Panc1 (cell line): ENCODE measurements around the gene SLC52A1. TPM values are rescaled to one million over a fixed set of nuclear protein-coding genes. Genes with fewer than 3 reads are reported as not detected.

Source experiments
- ATAC-seq: fragments of 200-7000 bp; cut with Tn5 transposase; 2 replicates; pipeline ENCODE4 v1.9.1; 2020; ENCODE audit warnings: mild to moderate bottlenecking, moderate library complexity
- BruUV-seq: library from RNA; stranded (reverse); fragments of 400-500 nt; replicated peaks from 2 replicates; lab custom pipeline; 2021; lab: Mats Ljungman, UMichigan
- CTCF ChIA-PET: fragments of 300-600 bp; sonication (Branson Sonifier 250); formaldehyde crosslinking; loops from one replicate; lab custom pipeline; 2022; ENCODE audit warnings: antibody characterized with exemption; lab: Charles Lee
- POLR2A ChIA-PET: fragments of 300-600 bp; sonication (Branson Sonifier 250); formaldehyde crosslinking; loops from one replicate; lab custom pipeline; 2022; ENCODE audit warnings: antibody characterized with exemption; lab: Charles Lee
- DNase-seq: peaks from one replicate; pipeline ENCODE4 v3.0.0-alpha.2; 2010; ENCODE audit warnings: low read depth, low spot score
- H3K27ac ChIP-seq: 2 replicates; pipeline ENCODE4 v1.5.1; 2011; ENCODE audit warnings: mild to moderate bottlenecking, low read length, inconsistent platforms
- H3K27me3 ChIP-seq: fragments of 200-500 bp; sonication (Bioruptor generic); 2 replicates; pipeline ENCODE4 v1.6.0; 2014; ENCODE audit warnings: low read length, inconsistent platforms; ENCODE audit not compliant: control insufficient read depth, insufficient read depth
- H3K36me3 ChIP-seq: fragments of 200-500 bp; sonication (Bioruptor generic); 2 replicates; pipeline ENCODE4 v1.5.1; 2014; ENCODE audit warnings: inconsistent platforms, mild to moderate bottlenecking, low read length, moderate library complexity; ENCODE audit not compliant: control insufficient read depth, insufficient read depth
- H3K4me1 ChIP-seq: 2 replicates; pipeline ENCODE4 v1.5.1; 2011; ENCODE audit warnings: inconsistent platforms, mild to moderate bottlenecking, low read length, moderate library complexity; ENCODE audit not compliant: control insufficient read depth, insufficient read depth
- H3K4me3 ChIP-seq, 2 experiments: 2 replicates each; pipeline ENCODE4 v1.5.1; 2011 to 2012; ENCODE audit warnings: low read depth in 2 of 2, low read length in 2 of 2, mild to moderate bottlenecking in 2 of 2, inconsistent platforms in 1 of 2, moderate library complexity in 1 of 2
- H3K9me3 ChIP-seq: fragments of 200-500 bp; sonication (Bioruptor generic); 2 replicates; pipeline ENCODE4 v1.5.1; 2014; ENCODE audit warnings: low read depth, mild to moderate bottlenecking, inconsistent platforms, low read length, moderate library complexity; ENCODE audit not compliant: control insufficient read depth, insufficient read depth
- POLR2AphosphoS5 ChIP-seq: IDR thresholded peaks from 2 replicates; pipeline ENCODE4 v1.6.1; 2012; ENCODE audit warnings: mild to moderate bottlenecking, low read depth, low read length, moderate library complexity
- SIN3A ChIP-seq: IDR thresholded peaks from 2 replicates; pipeline ENCODE4 v1.6.1; 2012; ENCODE audit warnings: low read depth, mild to moderate bottlenecking, low read length, moderate library complexity, borderline replicate concordance; ENCODE audit not compliant: insufficient read depth
- TCF7L2 ChIP-seq: IDR thresholded peaks from 2 replicates; pipeline ENCODE4 v1.6.1; 2011; ENCODE audit warnings: mild to moderate bottlenecking, low read depth, low read length, inconsistent platforms
- in situ Hi-C: cut with HindIII; loops from 2 replicates; pipeline ENCODE4 v1.10.0; 2016; ENCODE audit warnings: low sequenced_read_pairs, low pct_unique_long_range_greater_than_20kb
- intact Hi-C: fragments of 100-400 bp; cut with micrococcal nuclease; formaldehyde crosslinking; loops from one replicate; pipeline ENCODE4 v1.10.0; 2022; ENCODE audit not compliant: unreplicated experiment
- total RNA-seq: library from RNA; stranded (reverse); gene quantifications from one replicate; pipeline ENCODE4 v1.2.1, GENCODE V29; 2021; ENCODE audit not compliant: unreplicated experiment
- TF ChIP-seq, protein P1 (sequence below): fragments of 450-650 bp; IDR thresholded peaks from 2 replicates; pipeline ENCODE4 v1.5.1; 2017; ENCODE audit warnings: mild to moderate bottlenecking
- TF ChIP-seq, protein P2 (sequence below), 2 experiments: IDR thresholded peaks; 2 replicates each; pipeline ENCODE4 v1.6.1; 2011 to 2012; ENCODE audit warnings: low read depth in 2 of 2, control low read depth in 1 of 2, low read length in 1 of 2, mild to moderate bottlenecking in 1 of 2, moderate library complexity in 1 of 2; ENCODE audit not compliant: insufficient read depth in 1 of 2

The SLC52A1 gene
- total RNA-seq, 1 experiment from 2014 or later: 0.54 TPM

DNA sequence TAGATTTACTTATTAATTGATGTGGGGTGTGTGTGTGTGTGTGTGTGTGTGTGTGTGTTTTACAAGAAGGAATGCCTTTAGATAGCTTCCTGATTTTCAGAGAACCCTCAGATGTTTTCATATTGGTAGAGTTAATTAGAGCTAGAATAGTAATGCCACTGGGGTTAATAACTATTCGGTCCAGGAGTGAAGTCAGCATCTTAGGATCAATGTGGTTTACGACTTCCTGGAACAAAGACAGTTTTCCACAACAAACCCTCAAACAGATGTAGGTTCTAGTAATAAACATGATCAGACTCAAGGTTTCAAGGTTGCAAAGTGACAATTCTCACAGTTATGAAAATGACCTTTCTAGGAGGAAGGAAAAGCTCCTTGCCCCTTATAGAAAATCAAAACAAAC is 12.2 kb upstream of the SLC52A1 start:
- H3K9me3 ChIP-seq: no peaks in the 10 kb centered on the region
- BruUV-seq: no TSS peak
- in situ Hi-C loops (no loop called here), intact Hi-C loops (no loop called here)
- H3K27ac ChIP-seq: no peak overlapping the region
- POLR2A ChIA-PET: interaction anchor here (0.6 kb wide), 1 partner anchor 66 kb away, joined by 3 read pairs; no protein-coding TSS in a partner anchor
- ATAC-seq (no peak), DNase-seq (no peak)
- H3K4me1 ChIP-seq: no peaks in the 10 kb centered on the region
- H3K27me3 ChIP-seq: no peaks in the 10 kb centered on the region
- no peak overlapping the region for H3K4me3 ChIP-seq
- TF ChIP-seq, protein P1, sequence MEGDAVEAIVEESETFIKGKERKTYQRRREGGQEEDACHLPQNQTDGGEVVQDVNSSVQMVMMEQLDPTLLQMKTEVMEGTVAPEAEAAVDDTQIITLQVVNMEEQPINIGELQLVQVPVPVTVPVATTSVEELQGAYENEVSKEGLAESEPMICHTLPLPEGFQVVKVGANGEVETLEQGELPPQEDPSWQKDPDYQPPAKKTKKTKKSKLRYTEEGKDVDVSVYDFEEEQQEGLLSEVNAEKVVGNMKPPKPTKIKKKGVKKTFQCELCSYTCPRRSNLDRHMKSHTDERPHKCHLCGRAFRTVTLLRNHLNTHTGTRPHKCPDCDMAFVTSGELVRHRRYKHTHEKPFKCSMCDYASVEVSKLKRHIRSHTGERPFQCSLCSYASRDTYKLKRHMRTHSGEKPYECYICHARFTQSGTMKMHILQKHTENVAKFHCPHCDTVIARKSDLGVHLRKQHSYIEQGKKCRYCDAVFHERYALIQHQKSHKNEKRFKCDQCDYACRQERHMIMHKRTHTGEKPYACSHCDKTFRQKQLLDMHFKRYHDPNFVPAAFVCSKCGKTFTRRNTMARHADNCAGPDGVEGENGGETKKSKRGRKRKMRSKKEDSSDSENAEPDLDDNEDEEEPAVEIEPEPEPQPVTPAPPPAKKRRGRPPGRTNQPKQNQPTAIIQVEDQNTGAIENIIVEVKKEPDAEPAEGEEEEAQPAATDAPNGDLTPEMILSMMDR: no peak
- no peak for TF ChIP-seq POLR2AphosphoS5
- TF ChIP-seq, protein P2, sequence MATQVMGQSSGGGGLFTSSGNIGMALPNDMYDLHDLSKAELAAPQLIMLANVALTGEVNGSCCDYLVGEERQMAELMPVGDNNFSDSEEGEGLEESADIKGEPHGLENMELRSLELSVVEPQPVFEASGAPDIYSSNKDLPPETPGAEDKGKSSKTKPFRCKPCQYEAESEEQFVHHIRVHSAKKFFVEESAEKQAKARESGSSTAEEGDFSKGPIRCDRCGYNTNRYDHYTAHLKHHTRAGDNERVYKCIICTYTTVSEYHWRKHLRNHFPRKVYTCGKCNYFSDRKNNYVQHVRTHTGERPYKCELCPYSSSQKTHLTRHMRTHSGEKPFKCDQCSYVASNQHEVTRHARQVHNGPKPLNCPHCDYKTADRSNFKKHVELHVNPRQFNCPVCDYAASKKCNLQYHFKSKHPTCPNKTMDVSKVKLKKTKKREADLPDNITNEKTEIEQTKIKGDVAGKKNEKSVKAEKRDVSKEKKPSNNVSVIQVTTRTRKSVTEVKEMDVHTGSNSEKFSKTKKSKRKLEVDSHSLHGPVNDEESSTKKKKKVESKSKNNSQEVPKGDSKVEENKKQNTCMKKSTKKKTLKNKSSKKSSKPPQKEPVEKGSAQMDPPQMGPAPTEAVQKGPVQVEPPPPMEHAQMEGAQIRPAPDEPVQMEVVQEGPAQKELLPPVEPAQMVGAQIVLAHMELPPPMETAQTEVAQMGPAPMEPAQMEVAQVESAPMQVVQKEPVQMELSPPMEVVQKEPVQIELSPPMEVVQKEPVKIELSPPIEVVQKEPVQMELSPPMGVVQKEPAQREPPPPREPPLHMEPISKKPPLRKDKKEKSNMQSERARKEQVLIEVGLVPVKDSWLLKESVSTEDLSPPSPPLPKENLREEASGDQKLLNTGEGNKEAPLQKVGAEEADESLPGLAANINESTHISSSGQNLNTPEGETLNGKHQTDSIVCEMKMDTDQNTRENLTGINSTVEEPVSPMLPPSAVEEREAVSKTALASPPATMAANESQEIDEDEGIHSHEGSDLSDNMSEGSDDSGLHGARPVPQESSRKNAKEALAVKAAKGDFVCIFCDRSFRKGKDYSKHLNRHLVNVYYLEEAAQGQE (IDR thresholded peaks at IDR 0.05; ENCODE audit: insufficient read depth in 1 of 2, low read depth in 2 of 2, low read length in 1 of 2): no peak
- TF ChIP-seq SIN3A: no peak
- TF ChIP-seq TCF7L2: no peak
- no peaks in the 10 kb centered on the region for H3K36me3 ChIP-seq
- CTCF ChIA-PET: no interaction called here

DNA sequence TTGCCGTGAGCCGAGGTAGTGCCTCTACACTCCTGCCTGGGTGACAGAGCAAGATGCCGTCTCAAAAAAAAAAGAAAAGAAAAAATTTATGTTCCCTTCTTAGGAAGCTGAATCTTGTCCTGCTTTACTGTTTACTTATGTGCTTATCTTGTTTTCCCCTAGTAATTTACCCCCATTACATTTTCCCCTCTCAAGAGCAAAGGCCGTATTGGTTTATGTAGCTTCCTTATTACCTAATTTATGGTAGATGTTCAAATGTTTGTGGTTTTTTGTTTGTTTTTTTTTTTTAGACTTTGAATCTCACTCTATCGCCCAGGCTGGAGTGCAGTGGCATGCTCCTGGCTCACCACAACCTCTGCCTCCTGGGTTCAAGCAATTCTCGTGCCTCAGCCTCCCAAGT is 10.3 kb upstream of the SLC52A1 start:
- H3K36me3 ChIP-seq: no peaks in the 10 kb centered on the region
- H3K9me3 ChIP-seq: no peaks in the 10 kb centered on the region
- no peaks in the 10 kb centered on the region for H3K4me1 ChIP-seq
- H3K4me3 ChIP-seq: no peak overlapping the region
- no peaks in the 10 kb centered on the region for H3K27me3 ChIP-seq
- DNase-seq (no peak), ATAC-seq (no peak)
- no peak for TF ChIP-seq TCF7L2
- TF ChIP-seq, protein P1: no peak
- TF ChIP-seq, protein P2 (IDR thresholded peaks at IDR 0.05; ENCODE audit: insufficient read depth in 1 of 2, low read depth in 2 of 2, low read length in 1 of 2): no peak
- TF ChIP-seq POLR2AphosphoS5: no peak
- TF ChIP-seq SIN3A: no peak
- ChIA-PET CTCF (no interaction called here), POLR2A (no interaction called here)
- H3K27ac ChIP-seq: no peak overlapping the region
- no TSS peak for BruUV-seq
- in situ Hi-C loops: no loop called here
- intact Hi-C loops: no loop called here
